Mucosa of stomach (tissue), 1 donor: ENCODE data around the gene ERFE.
A peak's percentile ranks its signal among the peaks of the same experiment; 100 is the strongest.

Source experiments
- H3K27me3 ChIP-seq: one replicate; pipeline ENCODE4 v1.7.0; 2013; ENCODE audit warnings: mild to moderate bottlenecking, low read length; ENCODE audit not compliant: control insufficient read depth, insufficient read depth
- H3K36me3 ChIP-seq: one replicate; pipeline ENCODE4 v1.7.0; 2013; ENCODE audit warnings: low read length; ENCODE audit not compliant: control insufficient read depth, insufficient read depth
- H3K4me1 ChIP-seq: one replicate; pipeline ENCODE4 v1.7.0; 2013; ENCODE audit warnings: mild to moderate bottlenecking, low read length; ENCODE audit not compliant: control insufficient read depth, insufficient read depth
- H3K4me3 ChIP-seq: one replicate; pipeline ENCODE4 v1.7.0; 2013; ENCODE audit warnings: low read length
- H3K9ac ChIP-seq: one replicate; pipeline ENCODE4 v1.7.0; 2013; ENCODE audit warnings: mild to moderate bottlenecking, low read length, moderate library complexity
- H3K9me3 ChIP-seq: one replicate; pipeline ENCODE4 v1.7.0; 2013; ENCODE audit warnings: mild to moderate bottlenecking, low read length, moderate library complexity; ENCODE audit not compliant: control insufficient read depth
- donor health status: Pancreatic carcinoma.

Gene ERFE

DNA sequence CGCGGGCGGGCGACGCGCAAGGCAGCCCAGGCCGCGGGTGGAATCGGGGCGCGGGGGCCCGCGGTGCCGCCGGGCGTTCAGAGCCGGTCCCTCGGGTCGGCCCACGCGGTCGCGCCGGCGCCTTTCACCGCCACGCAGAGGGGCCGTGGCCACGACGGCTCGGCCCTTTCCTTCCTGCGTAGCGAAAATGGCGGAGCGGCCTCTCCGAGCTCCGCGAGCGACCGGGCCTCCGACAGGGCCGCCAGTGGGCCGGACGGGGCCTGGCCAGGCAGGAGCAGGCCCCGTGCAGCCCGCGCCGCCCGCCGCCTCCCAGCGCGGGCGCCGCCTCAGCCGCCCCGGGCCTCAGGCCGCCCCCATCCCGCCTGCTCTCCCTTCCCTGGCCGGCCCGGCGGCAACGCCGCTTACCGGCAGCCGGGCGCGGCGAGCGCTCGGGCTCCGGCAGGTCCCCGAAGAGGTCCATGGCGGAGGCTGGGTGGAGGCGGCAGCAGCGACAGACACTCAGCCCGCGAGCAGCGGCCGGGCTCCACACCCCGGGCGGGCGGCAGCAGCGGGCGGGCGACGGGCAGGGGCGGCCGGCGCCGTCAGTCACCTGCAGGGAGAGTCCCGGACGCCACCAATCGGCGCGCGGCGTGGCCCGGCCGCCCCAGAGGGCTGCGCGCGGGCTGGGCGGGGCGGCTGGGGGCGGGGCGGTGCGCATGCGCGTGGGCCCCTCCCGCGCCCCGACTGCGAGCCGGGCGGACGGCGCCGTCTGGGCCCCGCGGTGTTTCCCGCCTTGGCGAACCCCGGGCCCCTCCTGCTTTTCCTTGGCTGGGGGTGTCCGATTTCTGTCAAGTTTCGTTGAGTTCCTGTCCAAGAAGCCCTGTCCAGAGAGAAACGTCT lies 44.6 kb downstream of the ERFE start, which contains the start of gene ILKAP:
Gene ILKAP, minus strand, starts transcription at position 602 of the 879 bp plus-strand sequence. Its CDS starts 142 bp downstream, at position 460.
- H3K36me3 ChIP-seq = no peaks in the 10 kb centered on the region
- H3K4me1 ChIP-seq = peaks cover 16% of the 10 kb centered on the region
- peak within 1 kb of the TSS; percentile 90 for H3K9ac ChIP-seq
- peak within 1 kb of the TSS; percentile 80 for H3K4me3 ChIP-seq
- peaks cover 3% of the 10 kb centered on the region for H3K27me3 ChIP-seq
- H3K9me3 ChIP-seq = no peaks in the 10 kb centered on the region

DNA sequence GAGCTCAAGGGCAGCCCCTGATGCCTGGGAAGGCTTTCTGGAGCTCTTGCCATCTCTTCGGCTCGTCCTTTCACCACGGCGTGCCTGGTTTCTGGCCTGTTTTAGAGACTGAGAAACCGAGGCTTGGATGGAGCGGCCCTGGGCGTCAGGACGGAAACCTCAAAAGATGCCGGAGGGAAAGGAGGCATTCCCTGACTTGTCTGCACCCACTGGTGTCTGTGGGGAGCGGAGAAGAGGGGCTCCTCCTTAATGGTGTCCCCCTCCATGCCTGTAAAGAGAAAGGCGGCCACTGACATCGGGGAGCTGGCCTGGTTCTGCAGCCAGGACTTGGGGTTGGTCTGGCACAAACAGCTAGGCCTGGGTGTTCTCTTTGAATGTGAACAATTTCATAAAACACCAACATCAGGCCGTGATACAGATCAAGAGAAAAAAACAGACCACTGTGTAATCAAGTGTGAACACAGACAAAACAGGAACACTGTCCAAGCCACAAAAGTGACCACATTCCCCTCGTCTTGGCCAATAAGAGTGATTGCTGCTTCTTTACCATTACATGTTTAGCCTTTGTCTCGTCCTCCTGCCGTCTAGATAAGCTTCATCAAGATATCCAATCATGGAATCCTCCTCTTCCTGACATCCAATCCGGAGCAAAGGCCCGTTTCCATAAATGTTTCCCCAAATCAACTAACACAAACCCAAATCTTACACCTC lies 45.4 kb downstream of the ERFE start:
- peak overlapping the region; percentile 90 for H3K9ac ChIP-seq
- H3K4me1 ChIP-seq = peaks cover 16% of the 10 kb centered on the region
- peaks cover 3% of the 10 kb centered on the region for H3K27me3 ChIP-seq
- H3K4me3 ChIP-seq = peak overlapping the region; percentile 33
- H3K9me3 ChIP-seq = no peaks in the 10 kb centered on the region
- no peaks in the 10 kb centered on the region for H3K36me3 ChIP-seq

DNA sequence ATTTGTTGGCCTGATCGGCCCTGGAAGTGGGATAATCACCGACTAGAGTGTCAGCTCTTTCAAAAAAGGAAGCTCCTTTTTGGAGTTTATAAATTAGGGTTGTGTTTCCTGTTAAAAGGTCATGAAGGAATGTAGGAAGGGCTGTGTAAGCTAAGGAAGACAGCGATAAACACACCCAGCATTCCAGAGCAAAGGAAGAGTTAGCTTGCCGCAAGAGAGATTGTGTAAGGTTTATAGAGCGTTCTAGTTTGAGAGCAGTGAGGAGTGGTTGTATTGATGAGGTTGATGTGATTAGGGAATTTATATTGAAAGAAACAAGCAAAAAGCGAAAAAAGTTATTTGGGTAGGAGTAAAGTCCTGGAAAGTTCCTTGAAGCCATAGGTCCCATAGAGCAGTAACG lies 48.2 kb downstream of the ERFE start:
- Histone ChIP-seq H3K4me3 (no peak overlapping the region), H3K27me3 (peaks cover 3% of the 10 kb centered on the region), H3K36me3 (no peaks in the 10 kb centered on the region), H3K9me3 (no peaks in the 10 kb centered on the region), H3K9ac (no peak overlapping the region), H3K4me1 (peaks cover 8% of the 10 kb centered on the region)

DNA sequence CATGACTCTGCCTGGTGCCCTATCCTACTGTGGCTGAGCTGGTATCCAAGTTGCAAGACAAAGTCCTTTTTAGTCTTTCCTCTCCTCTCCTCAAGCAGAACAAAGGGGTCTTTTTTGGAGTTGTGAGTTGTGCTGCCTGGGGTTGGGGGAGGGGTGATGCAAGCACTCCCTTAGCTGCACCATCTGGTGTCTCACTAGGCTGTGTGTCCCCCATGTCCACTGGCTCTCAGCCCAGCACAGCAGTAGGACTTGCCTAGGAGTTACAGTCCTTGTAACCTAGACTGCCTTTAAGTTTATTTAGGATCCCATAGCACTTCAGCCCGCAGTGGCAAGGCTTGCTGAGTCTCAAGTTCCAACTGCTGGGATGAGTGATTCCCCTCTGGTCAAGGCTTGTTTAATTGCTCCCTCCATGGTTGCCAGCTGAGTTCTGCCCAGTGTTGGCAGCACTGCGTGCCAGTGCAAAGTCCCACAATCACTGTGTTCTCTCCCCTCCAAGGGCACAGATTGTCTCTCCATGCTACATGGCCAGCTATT lies 57.9 kb downstream of the ERFE start:
- H3K4me3 ChIP-seq = no peak overlapping the region

More for the DNA sequence above, 57.9 kb downstream of the ERFE start:
- Histone ChIP-seq H3K9ac (no peak overlapping the region), H3K27me3 (no peaks in the 10 kb centered on the region), H3K9me3 (no peaks in the 10 kb centered on the region), H3K4me1 (no peaks in the 10 kb centered on the region), H3K36me3 (no peaks in the 10 kb centered on the region)
